Stimulated activated CD8-positive, alpha-beta memory T cell treated with anti-CD3 and anti-CD28 coated beads, Interleukin-4, amount 100 ng/mL, for 24 hours (primary cell): ENCODE measurements around the gene CCK.
"Not testable (repeated sequence)": the region's sequence is repeated elsewhere in the genome, so short reads cannot be mapped to it uniquely, and the experiment has no call there.

Experiments
- DNase-seq: peaks from one replicate; pipeline ENCODE4 v3.0.0-alpha.2; 2020; ENCODE audit warnings: low read depth

Gene CCK, protein sequence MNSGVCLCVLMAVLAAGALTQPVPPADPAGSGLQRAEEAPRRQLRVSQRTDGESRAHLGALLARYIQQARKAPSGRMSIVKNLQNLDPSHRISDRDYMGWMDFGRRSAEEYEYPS

DNA sequence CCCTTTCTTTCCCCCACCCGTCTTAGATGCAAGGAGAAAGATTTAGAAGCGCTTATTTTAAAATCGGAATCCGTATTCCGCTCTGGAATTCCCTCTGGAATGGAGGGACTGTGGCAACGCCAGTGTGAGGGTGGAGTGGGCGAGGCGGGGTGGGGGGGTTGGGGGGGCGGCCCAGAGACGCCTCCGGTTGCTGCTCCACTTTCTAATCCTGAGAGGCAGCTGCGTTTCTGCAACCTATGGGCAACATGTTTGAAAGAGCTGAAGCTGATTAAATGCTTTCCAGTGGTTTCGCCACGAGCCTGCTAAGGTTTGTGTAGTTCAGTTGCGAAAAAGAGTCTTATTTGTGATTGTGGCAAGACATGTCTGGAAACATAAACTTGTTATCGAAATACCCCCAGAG is at the start of gene CCK:
CCK (minus strand) TSS at position 101 of the 400 bp plus-strand sequence. CDS start 2,555 bp downstream, outside the sequence.
- DNase-seq, result no peak

DNA sequence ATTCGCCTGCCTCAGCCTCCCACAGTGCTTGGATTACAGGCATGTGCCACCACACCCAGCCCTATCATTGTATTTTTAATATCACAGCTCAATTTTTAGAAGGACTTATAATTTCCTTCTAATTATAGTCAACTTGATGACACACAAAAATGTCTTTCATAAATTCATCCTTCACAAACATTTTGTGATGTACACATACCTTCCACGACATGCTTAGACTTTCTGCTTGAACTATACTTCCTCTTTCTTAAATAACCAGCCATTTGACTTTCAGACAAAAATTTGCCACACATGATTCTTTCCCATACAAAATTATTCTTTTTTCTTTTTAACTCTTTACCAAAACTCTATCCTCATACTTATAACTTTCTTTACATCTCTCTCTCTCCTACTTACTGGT is 48.4 kb upstream of the CCK start:
- DNase-seq, result no peak

- DNase-seq, result no peak
Measured at GRCh38 chr3:42308651-42309050, 42.7 kb upstream of the CCK start.

- no peak for DNase-seq
Measured at GRCh38 chr3:42306499-42306898, 40.5 kb upstream of the CCK start.

DNA sequence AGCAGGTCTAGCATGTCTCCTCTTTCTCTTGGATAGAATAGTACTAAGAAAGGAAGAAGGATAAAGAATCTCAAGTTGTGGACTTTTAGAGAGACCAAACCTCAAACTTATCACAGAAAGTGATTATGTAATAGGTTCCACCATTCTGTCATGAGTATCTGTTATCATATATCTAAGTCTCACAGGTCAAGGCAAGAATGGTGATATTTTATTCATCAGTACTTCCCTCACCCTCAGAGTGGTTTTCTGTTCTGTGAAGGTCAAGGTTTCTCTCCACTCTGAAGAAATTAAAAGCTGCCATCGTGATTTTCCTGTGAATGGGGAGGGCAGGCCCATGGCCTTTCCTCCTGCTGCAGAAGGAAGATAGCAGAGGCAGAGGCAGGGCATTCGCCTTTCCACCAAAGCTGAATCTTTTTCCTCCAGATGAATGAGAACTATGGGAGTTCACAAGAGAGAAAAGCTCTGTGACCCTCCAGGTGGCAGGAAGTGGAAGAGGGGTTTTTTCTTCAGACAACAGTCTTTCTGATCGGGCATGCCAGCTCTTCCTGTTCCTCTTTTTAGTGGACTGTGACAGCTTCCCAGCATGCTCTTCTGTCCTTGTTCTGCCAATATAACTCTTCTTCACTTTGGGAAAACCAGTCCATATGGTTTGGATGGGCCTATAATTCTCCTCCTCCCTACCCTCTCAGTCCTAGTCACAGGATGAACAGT is 37.1 kb upstream of the CCK start:
- no peak for DNase-seq

DNA sequence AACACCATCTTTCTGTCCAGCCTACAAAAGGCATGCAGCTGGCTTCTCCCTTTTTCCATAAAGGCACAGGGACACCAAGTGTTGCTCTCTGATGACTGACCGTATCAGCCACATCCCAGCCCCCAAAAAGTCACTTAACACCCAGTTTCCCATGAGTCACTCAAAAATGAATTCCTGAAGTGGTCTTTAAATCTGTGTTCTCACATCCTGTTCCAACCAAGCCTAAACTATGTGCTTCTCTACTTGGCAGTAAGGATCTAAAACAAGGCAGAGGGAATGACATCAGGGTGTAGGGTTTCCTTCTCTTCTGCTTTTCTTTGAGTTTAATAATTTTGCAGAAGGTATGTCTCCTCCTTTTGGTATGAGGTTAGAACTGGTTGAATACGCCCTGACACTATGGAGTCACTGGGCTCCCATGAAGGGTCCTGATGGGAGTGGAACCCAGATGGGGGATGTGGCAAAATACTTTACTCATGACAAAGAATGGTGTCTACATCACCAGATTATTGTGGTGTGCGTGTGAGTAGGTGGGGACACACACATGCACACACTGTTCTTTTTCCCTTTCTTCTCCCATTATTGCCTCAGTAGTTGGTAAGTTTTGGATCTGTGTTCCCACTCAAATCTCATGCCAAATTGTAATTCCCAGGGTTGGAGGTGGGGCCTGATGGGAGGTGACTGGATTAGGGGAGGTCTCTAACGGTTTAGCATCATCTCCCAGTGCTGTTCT is 35.6 kb upstream of the CCK start:
- DNase-seq, result no peak

GRCh38 chr3:42300778-42301177 is 34.8 kb upstream of the CCK start:
- no peak for DNase-seq

DNA sequence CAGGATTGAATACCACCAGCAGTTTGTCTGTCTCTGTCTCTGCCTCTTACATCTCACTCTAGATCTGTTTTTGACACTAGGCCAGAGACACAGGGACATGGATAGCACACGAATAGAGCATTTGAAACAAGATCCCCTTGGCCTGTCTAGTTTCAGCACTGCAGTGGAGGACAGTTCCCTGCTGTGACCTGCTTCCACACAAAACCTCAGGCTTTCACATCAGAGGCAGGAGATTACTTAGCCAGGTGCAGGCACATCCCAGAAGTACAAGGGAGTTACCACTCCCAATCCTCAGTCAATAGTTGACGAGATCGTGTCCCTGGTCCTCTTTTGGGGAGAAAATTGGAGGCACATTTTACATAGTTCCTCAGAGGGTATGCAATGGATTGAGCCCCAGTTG is 34.0 kb upstream of the CCK start:
- no peak for DNase-seq

- DNase-seq, result no peak
Measured at GRCh38 chr3:42298259-42298658, 32.3 kb upstream of the CCK start.

DNA sequence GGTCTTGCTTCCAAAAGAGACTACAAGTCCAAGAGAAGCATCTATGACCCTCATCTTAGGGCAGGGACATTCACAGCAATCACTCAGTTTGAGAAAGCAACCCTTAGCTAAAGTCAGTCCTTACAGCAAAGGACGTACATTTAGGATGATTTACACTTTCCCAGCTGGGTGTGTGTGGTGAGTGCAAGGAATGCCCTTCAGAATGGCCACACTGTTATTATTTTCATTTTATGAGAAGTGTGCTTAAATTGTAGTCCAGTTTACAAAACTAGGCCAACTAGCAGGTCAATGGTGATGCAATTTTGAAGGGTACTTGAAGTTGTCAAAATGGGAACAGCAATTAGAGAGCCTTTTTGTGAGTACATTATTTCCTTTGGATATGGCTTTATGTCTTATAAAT is 26.0 kb upstream of the CCK start:
- DNase-seq, result no peak

DNA sequence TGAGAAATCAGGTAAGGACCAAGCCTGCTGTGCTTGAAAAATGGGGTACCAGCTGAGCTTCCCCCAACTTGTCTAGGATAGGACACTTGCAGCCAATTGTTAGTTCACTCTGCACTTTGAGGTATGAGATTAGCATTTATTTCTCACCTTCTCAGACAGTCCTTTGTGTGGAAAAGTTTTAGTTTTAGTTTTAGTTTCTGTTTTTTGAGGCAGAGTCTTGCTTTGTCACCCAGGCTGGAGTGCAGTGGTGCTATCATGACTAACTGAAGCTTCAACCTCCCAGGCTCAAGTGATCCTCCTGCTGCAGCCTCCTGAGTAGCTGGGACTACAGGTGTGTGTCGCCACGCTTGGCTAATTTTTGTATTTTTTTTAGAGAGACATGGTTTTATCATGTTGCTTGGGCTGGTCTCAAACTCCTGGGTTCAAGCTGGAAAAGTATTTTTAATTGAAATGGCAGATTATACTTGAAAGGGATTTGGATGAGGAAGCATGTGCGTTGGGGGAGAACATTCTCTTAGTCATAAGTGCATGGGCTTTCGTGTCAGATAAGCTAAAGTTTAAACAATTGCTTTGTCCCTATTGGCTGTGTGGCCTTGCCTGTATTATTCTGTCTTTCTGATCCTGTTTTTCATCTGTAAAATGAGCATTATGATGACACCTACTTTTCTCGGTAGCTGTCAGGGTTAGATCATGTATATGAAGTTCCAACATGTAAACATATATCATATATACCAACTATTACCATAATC is 25.2 kb upstream of the CCK start:
- no peak for DNase-seq

DNA sequence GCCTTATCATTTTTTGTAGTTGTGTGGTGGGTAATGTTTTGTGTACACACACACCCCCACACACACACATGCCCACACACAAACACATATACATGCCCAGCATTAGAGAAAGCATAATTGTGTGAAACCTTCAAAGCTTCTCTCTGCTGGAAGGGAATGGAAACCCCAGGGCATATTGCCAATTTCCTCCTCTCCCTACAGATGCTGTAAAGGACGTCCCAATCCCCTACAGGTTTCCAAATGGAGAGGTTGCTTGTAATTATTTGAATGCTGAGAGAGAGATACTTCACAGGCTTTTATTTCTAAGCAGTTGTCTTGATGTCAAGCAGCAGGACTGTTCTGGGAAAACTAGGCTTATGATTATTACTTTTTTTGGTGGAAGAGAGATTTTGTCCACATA is 23.0 kb upstream of the CCK start:
- no peak for DNase-seq

- no peak for DNase-seq
Measured at GRCh38 chr3:42288385-42288784, 22.4 kb upstream of the CCK start.

- DNase-seq, result not testable (repeated sequence)
Measured at GRCh38 chr3:42287423-42287822, 21.4 kb upstream of the CCK start.

- DNase-seq, result no peak
Measured at GRCh38 chr3:42277676-42278075, 11.7 kb upstream of the CCK start.

- DNase-seq, result no peak
Measured at GRCh38 chr3:42276141-42277132, 10.5 kb upstream of the CCK start.

DNA sequence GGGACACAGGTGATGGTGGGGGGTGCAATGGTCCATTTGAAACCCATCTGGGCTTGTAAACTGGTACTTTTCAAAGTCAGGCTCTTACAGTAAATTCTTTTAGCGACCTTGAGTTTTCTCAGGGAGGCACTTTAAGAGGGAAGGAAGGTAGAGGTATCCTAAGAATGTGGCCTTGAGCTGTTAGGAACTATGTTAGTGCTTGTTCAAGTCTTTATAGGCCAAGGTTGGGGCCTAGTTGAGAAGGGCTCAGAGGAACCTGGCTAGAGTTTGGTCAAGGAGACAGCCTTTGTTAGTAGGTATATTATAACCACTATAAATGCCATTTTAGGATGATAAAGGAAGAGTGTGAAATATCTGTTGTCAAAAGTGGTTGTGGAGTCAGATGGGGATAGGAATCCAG is 9.2 kb upstream of the CCK start:
- DNase-seq, result no peak

DNA sequence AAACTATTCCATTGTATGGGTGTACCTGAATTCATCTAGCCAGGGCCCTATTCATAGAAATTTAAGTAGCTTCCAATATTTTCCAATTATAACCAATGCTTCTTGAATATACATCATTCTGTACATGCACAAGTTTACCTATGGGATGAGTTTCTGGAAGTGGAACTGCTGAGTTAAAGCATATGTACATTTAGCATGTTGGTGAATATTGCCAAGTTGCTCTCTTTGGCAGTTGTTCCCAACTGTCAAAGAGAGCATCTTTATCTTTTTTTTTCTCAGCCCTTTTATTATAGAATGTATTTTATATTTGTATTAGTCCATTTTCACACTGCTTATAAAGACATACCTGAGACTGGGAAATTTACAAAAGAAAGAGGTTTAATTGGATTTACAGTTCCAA is 8.3 kb upstream of the CCK start:
- DNase-seq, result no peak

DNA sequence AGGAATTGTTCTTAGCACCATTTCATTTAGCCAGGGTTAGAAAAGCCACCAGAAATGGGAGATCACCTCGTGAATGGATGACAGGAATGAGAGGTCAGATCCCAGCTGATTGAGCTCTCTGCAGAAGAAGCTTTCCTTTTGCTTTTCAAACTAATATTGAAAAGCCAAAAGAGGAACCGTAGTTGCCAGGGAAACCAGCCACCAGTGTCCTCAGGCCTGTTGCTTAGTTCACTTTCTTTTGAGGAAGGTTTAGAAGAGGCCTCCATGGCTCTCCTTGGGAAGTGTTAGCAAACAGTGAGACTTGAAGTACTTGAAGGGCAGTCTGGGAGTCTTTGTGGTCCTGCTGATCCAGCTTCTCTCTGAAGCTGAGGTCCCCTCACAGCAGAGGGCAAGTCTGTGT is 7.4 kb upstream of the CCK start:
- DNase-seq, result no peak

DNA sequence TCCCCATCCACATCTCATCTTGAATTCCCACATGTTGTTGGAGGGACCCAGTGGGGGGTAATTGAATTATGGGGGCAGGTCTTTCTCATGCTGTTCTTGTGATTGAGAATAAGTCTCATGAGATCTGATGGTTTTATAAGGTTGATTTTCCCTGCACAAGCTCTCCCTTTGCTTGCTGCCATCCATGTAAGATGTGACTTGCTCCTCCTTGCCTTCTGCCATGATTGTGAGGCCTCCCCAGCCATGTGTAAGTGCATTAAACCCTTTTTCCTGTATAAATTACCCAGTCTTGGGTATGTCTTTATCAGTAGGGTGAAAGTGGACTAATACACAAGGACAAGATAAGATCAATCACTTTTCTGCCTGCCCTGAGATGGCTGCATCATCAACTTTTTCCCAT is 5.8 kb upstream of the CCK start:
- no peak for DNase-seq

DNA sequence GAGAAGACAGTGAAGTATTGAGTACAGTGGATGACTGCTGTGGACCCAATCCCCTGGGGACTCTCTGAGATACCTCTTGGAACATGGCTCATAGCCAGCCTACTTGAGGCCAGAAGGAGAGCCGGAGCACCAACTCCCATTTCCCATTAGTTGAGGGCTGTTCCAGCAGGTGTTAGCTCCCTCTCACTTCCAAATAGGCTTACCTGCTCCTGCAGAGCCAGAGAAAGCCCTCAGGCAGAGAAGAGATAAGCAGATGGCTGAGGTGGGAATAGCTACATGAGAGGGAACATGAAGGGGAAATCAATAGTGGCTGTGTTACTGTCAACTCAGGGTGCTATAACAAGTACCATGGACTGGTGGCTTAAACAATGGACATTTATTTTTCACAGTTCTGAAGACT is 4.6 kb upstream of the CCK start:
- no peak for DNase-seq

- DNase-seq, result no peak
Measured at GRCh38 chr3:42269647-42270046, 3.7 kb upstream of the CCK start.
